Kidney (tissue), 14 donors: ENCODE results near the gene GALNT6. TPM values are rescaled to one million over a fixed set of nuclear protein-coding genes. Genes with fewer than 3 reads are reported as not detected.

Experiments used
- DNase-seq, 5 donors: peaks; one replicate each; pipeline ENCODE4 v3.0.0-alpha.2; 2013 to 2020
- FAIRE-seq: peaks from 2 replicates; lab custom pipeline; 2012; peaks lifted over from hg19 to GRCh38; lab: Jason Lieb, UNC
- H3K27ac ChIP-seq, 2 donors: one replicate each; pipeline ENCODE4 v1.7.0; 2013; ENCODE audit warnings: low read depth in 2 of 2, low read length in 2 of 2, inconsistent platforms in 1 of 2
- H3K27me3 ChIP-seq: one replicate; pipeline ENCODE4 v1.7.1; 2013; ENCODE audit warnings: low read length, inconsistent platforms; ENCODE audit not compliant: control insufficient read depth, insufficient read depth
- H3K36me3 ChIP-seq, 3 donors: one replicate each; pipeline versions ENCODE4 v1.7.0 to v1.7.1; 2013; ENCODE audit warnings: low read length in 3 of 3, control low read depth in 1 of 3, inconsistent platforms in 1 of 3; ENCODE audit not compliant: insufficient read depth in 3 of 3, control insufficient read depth in 2 of 3
- H3K4me1 ChIP-seq, 3 donors: one replicate each; pipeline versions ENCODE4 v1.7.0 to v1.7.1; 2013; ENCODE audit warnings: low read length in 3 of 3, inconsistent platforms in 1 of 3, low read depth in 1 of 3; ENCODE audit not compliant: control insufficient read depth in 2 of 3, insufficient read depth in 2 of 3
- H3K4me3 ChIP-seq, 3 donors: one replicate each; pipeline versions ENCODE4 v1.7.0 to v1.8.1; 2013; ENCODE audit warnings: low read length in 3 of 3, control low read depth in 1 of 3, inconsistent platforms in 1 of 3
- H3K9ac ChIP-seq, 3 donors: one replicate each; pipeline versions ENCODE4 v1.7.0 to v1.7.1; 2013; ENCODE audit warnings: low read length in 3 of 3, control low read depth in 1 of 3, inconsistent platforms in 1 of 3
- H3K9me3 ChIP-seq, 3 donors: one replicate each; pipeline versions ENCODE4 v1.7.0 to v1.7.1; 2013; ENCODE audit warnings: low read length in 3 of 3, control low read depth in 1 of 3, inconsistent platforms in 1 of 3; ENCODE audit not compliant: control insufficient read depth in 2 of 3, insufficient read depth in 1 of 3
- CTCF ChIP-seq: IDR thresholded peaks from 3 replicates; pipeline ENCODE4 v1.5.1; 2012; ENCODE audit warnings: mild to moderate bottlenecking, moderate library complexity, borderline replicate concordance; ENCODE audit not compliant: insufficient read depth; ENCODE audit errors: extremely low read depth
- intact Hi-C: fragments of 100-400 bp; cut with DNase I; formaldehyde crosslinking; loops from one replicate; pipeline ENCODE4 v1.11.1; 2022
- polyA plus RNA-seq: library from polyadenylated mRNA; stranded (reverse); fragments of 350-450 nt; fragmentation: Illumina TruSeq; extraction: RNeasy Lipid Tissue Mini Kit (QIAGEN cat#74804); gene quantifications from one replicate; pipeline ENCODE4 v1.2.3, GENCODE V29; 2014; ENCODE audit warnings: low read depth, low replicate concordance; ENCODE audit not compliant: insufficient read depth
- total RNA-seq: library from RNA; stranded (reverse); fragmentation: NEBNext Ultra II Directional; extraction: Animal tissue kit (Norgen Biotek cat#: 25700); gene quantifications from one replicate; pipeline ENCODE4 v1.2.1, GENCODE V29; 2021
- donor health status: control.
- donor health status: control.
- donor health status: control.
- donor health status: control.
- donor health status: control.
- donor health status: DM: yes; HTN: yes; CAD: no.
- donor health status: Normal renal cell carcinoma (clear cell type).

The GALNT6 gene
- total and polyA plus RNA-seq, 2 donors from 2014 or later: 2.1 to 16.8 TPM

GRCh38 chr12:51321882-51322281 is 69.3 kb downstream of the GALNT6 start:
- no peaks in the 10 kb centered on the region for H3K36me3 ChIP-seq
- no peaks in the 10 kb centered on the region for H3K9me3 ChIP-seq
- H3K27me3 ChIP-seq: no peaks in the 10 kb centered on the region
- TF ChIP-seq CTCF: no peak
- H3K4me3 ChIP-seq: no peak overlapping the region
- FAIRE-seq (no peak), DNase-seq (peak in 1 of 5 donors; percentile 21)
- H3K4me1 ChIP-seq: no peaks in the 10 kb centered on the region
- no peak overlapping the region for H3K27ac ChIP-seq
- no peak overlapping the region for H3K9ac ChIP-seq
- intact Hi-C loops: no loop called here

DNA sequence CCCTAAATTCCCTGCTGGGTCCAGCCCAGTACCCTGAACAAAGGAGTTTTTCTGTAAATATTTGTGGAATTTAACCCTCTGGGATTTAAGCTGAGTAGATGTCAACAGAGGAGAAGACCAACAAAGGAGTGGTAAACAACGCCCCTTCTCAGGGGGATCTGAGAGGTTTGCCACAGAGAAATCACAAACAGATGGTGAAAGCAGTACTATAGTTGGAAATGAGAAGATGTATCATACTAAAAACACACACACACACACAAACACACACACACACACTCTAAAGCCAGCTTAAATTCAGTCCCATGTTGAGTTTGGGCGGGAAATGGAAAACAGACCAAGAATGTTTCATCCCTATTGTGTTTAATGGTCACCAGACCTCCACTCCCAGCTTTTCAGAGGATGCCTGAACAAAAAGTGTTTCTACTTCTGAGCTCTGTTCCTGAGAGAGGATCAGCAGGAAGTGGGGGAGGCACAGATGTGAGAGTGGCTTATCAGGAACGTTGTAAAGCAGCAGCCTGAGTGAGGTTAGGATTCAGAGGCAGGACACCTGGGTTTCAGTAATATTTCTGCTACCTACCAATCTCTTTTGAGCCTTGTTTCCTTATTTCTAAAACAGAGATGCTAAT is 70.4 kb downstream of the GALNT6 start:
- H3K4me3 ChIP-seq: no peak overlapping the region
- H3K9ac ChIP-seq: no peak overlapping the region
- no peak overlapping the region for H3K27ac ChIP-seq
- FAIRE-seq (no peak), DNase-seq (peak in 1 of 5 donors; percentile 36)
- intact Hi-C loops: no loop called here
- no peaks in the 10 kb centered on the region for H3K36me3 ChIP-seq
- no peak for TF ChIP-seq CTCF
- H3K27me3 ChIP-seq: no peaks in the 10 kb centered on the region
- no peaks in the 10 kb centered on the region for H3K9me3 ChIP-seq
- H3K4me1 ChIP-seq: no peaks in the 10 kb centered on the region

DNA sequence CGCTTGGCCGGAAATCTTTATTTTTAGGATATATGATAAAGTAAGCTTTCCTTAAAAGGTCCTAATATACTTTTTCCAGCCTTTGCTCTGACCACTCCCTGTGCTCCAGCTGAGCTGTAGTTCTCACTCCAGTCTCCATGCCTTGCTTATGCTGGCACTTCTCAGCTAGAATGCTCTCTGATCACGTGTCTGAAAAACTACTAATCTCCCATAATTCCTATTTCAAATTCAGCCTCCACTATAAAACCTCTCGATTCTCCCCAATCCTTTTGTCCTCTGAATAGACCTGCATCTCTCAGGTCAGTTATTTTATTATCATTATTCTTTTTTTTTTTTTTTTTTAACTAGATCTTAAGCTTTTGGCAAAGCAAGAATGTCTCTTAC is 70.9 kb downstream of the GALNT6 start:
- Histone ChIP-seq H3K9ac (no peak overlapping the region), H3K9me3 (no peaks in the 10 kb centered on the region), H3K4me1 (no peaks in the 10 kb centered on the region), H3K4me3 (no peak overlapping the region), H3K27ac (no peak overlapping the region), H3K36me3 (no peaks in the 10 kb centered on the region), H3K27me3 (no peaks in the 10 kb centered on the region)
- TF ChIP-seq CTCF: no peak
- DNase-seq (no peak), FAIRE-seq (no peak)
- intact Hi-C loops: no loop called here
